ENCODE measurements around the gene NLN. TPM values are rescaled to one million over a fixed set of nuclear protein-coding genes. Genes with fewer than 3 reads are reported as not detected.

Gene NLN
- total RNA-seq, 1 experiment from 2014 or later: 42.1 TPM

DNA sequence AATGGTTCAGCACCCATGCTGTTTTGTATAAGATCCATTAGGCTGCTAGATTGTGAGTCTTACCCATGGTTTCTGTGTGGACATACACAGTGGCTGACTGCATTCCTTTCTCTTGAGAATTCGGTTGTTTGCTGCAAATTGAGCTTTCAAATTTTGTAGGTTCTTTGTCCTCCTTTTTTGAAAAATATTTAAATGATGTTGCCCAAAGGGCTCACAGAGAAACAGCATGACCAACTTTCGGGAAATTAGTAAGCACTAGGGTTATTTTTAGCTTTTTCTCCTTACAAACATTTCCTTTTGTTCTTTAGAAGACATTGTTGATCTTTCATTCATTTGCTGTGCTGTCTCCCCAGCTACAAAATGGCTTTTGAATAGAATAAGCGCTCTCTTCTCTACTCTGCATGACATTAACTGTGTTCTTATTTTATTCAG is 79.4 kb downstream of the NLN start:
- Mint-ChIP-seq H3K27me3 (ENCODE audit: insufficient read depth, unreplicated experiment) (no peaks in the 10 kb centered on the region), H3K4me3 (ENCODE audit: unreplicated experiment) (no peak overlapping the region), H3K36me3 (ENCODE audit: insufficient read depth, unreplicated experiment) (no peaks in the 10 kb centered on the region), H3K27ac (ENCODE audit: low read depth, unreplicated experiment) (no peak overlapping the region), H3K9me3 (ENCODE audit: unreplicated experiment) (no peaks in the 10 kb centered on the region), H3K4me1 (ENCODE audit: insufficient read depth, unreplicated experiment) (no peaks in the 10 kb centered on the region)
- no peak for DNase-seq (ENCODE audit: unreplicated experiment)
- ChIA-PET POLR2A (interaction anchor here (0.6 kb wide), 3 partner anchors 18 to 1956 kb away, joined by 3 read pairs; no protein-coding TSS in a partner anchor), CTCF (interaction anchor here (0.6 to 1.0 kb wide), 2 partner anchors 11 to 1318 kb away, joined by 3 to 4 read pairs; no protein-coding TSS in a partner anchor)
- no peak for TF ChIP-seq CTCF (IDR thresholded peaks at IDR 0.05; ENCODE audit: unreplicated experiment)
- no TSS peak for BruUV-seq (replicated peaks)
- intact Hi-C loops (cut with micrococcal nuclease): no loop called here

DNA sequence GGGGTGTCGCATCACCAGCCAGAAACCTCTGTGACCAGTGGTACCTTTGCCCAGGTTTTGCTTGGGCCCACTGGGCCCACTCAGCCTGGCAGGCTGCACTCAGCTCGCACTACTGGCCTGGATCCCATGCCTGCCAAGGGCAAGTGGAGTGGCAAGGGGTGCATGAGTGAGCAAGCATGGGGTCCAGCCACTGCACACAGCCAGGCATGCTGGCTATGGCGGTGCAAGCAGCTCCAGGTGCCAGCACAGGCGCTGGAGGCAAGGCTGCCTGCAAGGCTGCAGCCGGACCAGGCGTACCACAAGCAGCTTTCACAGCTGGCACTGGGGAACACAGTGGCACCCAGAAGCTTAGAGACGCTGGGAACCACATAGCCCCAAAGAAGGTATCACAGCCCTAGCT is 80.1 kb downstream of the NLN start:
- no peak for DNase-seq (ENCODE audit: unreplicated experiment)
- H3K27me3 Mint-ChIP-seq (ENCODE audit: insufficient read depth, unreplicated experiment): no peaks in the 10 kb centered on the region
- intact Hi-C loops (cut with micrococcal nuclease): no loop called here
- no peak overlapping the region for H3K27ac Mint-ChIP-seq (ENCODE audit: low read depth, unreplicated experiment)
- H3K4me1 Mint-ChIP-seq (ENCODE audit: insufficient read depth, unreplicated experiment): no peaks in the 10 kb centered on the region
- ChIA-PET CTCF (interaction anchor here (0.6 to 1.0 kb wide), 2 partner anchors 10 to 1317 kb away, joined by 3 to 4 read pairs; no protein-coding TSS in a partner anchor), POLR2A (interaction anchor here (1.0 to 1.4 kb wide), 2 partner anchors 10 to 14 kb away, joined by 3 to 4 read pairs; no protein-coding TSS in a partner anchor)
- no peaks in the 10 kb centered on the region for H3K9me3 Mint-ChIP-seq (ENCODE audit: unreplicated experiment)
- H3K4me3 Mint-ChIP-seq (ENCODE audit: unreplicated experiment): no peak overlapping the region
- BruUV-seq (replicated peaks): no TSS peak
- no peak for TF ChIP-seq CTCF (IDR thresholded peaks at IDR 0.05; ENCODE audit: unreplicated experiment)
- H3K36me3 Mint-ChIP-seq (ENCODE audit: insufficient read depth, unreplicated experiment): peaks cover 5% of the 10 kb centered on the region

- POLR2A ChIA-PET: interaction anchor here (1.0 to 1.4 kb wide), 2 partner anchors 9 to 14 kb away, joined by 3 to 4 read pairs; no protein-coding TSS in a partner anchor
- Mint-ChIP-seq H3K4me3 (ENCODE audit: unreplicated experiment) (no peak overlapping the region), H3K9me3 (ENCODE audit: unreplicated experiment) (no peaks in the 10 kb centered on the region), H3K36me3 (ENCODE audit: insufficient read depth, unreplicated experiment) (peaks cover 7% of the 10 kb centered on the region), H3K4me1 (ENCODE audit: insufficient read depth, unreplicated experiment) (no peaks in the 10 kb centered on the region), H3K27me3 (ENCODE audit: insufficient read depth, unreplicated experiment) (no peaks in the 10 kb centered on the region), H3K27ac (ENCODE audit: low read depth, unreplicated experiment) (no peak overlapping the region)
- no peak for DNase-seq (ENCODE audit: unreplicated experiment)
- CTCF ChIA-PET: interaction anchor here (0.6 kb wide), 1 partner anchor 1057 kb away, joined by 3 read pairs; no protein-coding TSS in a partner anchor
- intact Hi-C loops (cut with micrococcal nuclease): no loop called here
- no TSS peak for BruUV-seq (replicated peaks)
- TF ChIP-seq CTCF (IDR thresholded peaks at IDR 0.05; ENCODE audit: unreplicated experiment): no peak
Measured at GRCh38 chr5:65802820-65803219, 80.8 kb downstream of the NLN start.

GRCh38 chr5:65803699-65804391 is 81.8 kb downstream of the NLN start:
- H3K4me1 Mint-ChIP-seq (ENCODE audit: insufficient read depth, unreplicated experiment): no peaks in the 10 kb centered on the region
- intact Hi-C loops (cut with micrococcal nuclease): no loop called here
- DNase-seq (ENCODE audit: unreplicated experiment): no peak
- ChIA-PET POLR2A (no interaction called here), CTCF (interaction anchor here (0.6 kb wide), 1 partner anchor 462 kb away, joined by 3 read pairs; no protein-coding TSS in a partner anchor)
- no peak overlapping the region for H3K27ac Mint-ChIP-seq (ENCODE audit: low read depth, unreplicated experiment)
- H3K27me3 Mint-ChIP-seq (ENCODE audit: insufficient read depth, unreplicated experiment): no peaks in the 10 kb centered on the region
- H3K4me3 Mint-ChIP-seq (ENCODE audit: unreplicated experiment): no peak overlapping the region
- TF ChIP-seq CTCF (IDR thresholded peaks at IDR 0.05; ENCODE audit: unreplicated experiment): no peak
- H3K36me3 Mint-ChIP-seq (ENCODE audit: insufficient read depth, unreplicated experiment): peaks cover 7% of the 10 kb centered on the region
- no TSS peak for BruUV-seq (replicated peaks)
- H3K9me3 Mint-ChIP-seq (ENCODE audit: unreplicated experiment): no peaks in the 10 kb centered on the region

Measured in MCF 10A (cell line).